Measurements from ENCODE around the gene STT3A. TPM values are rescaled to one million over a fixed set of nuclear protein-coding genes. Genes with fewer than 3 reads are reported as not detected.

The STT3A gene
- 151 TPM for polyA plus RNA-seq (2013, experiment 1 of 4)
- polyA plus RNA-seq (2013, experiment 2 of 4), result 164 TPM
- 138 TPM for polyA plus RNA-seq (2013, experiment 3 of 4)
- polyA plus RNA-seq (2013, experiment 4 of 4), result 160 TPM

DNA sequence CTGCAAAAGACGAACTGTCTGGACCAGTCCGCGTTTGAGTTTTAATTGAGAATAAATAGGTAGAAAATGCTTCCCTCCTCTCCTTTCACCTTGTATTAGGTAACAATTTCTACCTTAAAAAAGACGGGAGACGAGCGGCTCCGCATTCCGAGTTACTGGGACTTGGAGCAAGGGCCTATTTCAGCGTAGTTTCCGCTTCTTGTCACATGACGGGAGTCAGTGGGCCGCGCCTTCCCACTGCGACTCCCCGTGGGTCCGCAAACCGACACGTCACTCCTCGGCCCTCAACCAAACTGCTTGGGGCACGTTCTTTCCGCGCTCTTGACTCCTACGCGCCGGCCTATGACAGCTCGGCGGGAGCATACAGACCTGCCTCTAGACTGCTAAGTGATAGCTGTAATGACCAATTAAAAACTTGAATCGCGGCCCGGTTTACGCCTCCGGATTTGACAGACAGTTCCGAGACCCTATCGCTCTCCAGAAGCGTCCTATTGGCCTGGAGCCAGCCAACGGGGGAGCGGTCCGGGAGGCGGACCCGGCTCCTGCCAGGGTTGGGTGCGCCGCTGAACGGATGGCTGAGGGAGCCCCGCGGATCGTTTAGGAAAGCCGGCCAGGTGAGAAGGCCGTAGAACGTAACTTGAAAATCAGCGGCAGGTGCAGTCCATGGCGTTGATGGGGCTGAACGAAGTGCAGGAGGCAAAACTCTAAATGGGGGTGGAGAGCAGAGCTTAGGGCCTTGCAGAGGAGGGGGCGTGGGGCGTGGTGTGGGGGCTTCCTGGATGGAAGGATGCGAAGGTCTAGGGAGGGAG, at the start of gene STT3A:
Gene STT3A (plus strand): TSS at position 548 of the 809 bp plus-strand sequence. CDS start 3,064 bp downstream, outside the sequence.
- Histone ChIP-seq H3K4me3 (ENCODE audit: insufficient read depth, low read depth, low read length) (peak within 1 kb of the TSS; percentile 73), H3K27me3 (ENCODE audit: control insufficient read depth, insufficient read depth, low read length, poor library complexity, severe bottlenecking) (no peaks in the 10 kb centered on the region), H3K36me3 (ENCODE audit: control insufficient read depth, insufficient read depth, low read length) (no peaks in the 10 kb centered on the region), H3K27ac (ENCODE audit: insufficient read depth, low read depth, low read length, poor library complexity, severe bottlenecking) (peak within 1 kb of the TSS; percentile 89), H3K4me1 (ENCODE audit: control insufficient read depth, insufficient read depth, low read length) (no peaks in the 10 kb centered on the region), H3K9me3 (ENCODE audit: control insufficient read depth, low read length) (no peaks in the 10 kb centered on the region)
- WGBS, 2 experiments, result 0% methylated on average over 55 of the region's 55 CpGs

DNA sequence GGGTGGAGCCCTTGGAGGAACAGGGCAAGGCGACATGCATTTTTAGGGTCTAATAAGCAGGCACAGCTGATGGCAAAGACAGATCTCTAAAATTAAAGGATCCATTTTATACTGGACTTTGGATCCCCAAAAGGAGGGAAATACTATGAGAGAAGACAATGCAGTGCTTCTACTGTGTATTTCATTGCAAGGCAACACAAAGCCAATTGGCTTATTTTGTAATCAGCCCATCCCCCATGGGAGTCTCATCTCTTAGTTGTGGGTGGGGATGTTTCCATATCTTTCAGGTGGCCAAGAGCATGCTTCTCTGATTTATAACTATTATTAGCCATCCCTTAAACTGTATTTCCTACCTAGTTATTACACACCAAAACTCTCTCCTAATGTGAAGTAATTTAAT, 41.9 kb upstream of the STT3A start:
- no peak overlapping the region for H3K4me3 ChIP-seq (ENCODE audit: insufficient read depth, low read depth, low read length)
- WGBS, 2 experiments, result 87 to 98% methylated on average over 1 of the region's 1 CpG
- H3K9me3 ChIP-seq (ENCODE audit: control insufficient read depth, low read length), result no peaks in the 10 kb centered on the region

DNA sequence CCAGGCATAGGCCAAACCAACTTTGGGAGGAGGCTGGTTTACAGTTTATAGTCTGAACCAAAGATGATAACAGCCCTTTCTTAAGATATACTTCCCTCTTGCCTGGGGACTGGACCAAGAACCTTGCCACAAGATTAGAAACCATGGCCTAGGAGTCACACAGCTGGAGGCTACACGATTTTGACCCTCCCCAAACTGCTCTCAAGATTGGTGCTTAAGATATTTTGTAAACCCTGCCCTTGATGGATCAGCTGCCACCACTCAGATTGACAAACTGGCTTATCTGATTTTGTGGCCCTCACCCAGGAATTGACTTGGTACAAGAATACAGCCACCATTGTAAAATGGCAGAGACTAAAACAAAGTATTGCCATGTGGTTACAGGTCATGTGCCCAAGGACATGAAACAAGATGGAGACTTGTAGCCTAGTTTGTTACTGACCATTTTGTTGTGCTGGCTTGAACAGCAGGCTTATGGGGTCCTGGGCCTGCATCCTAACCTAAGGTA, 40.8 kb upstream of the STT3A start:
- no peaks in the 10 kb centered on the region for H3K27me3 ChIP-seq (ENCODE audit: control insufficient read depth, insufficient read depth, low read length, poor library complexity, severe bottlenecking)
- no peaks in the 10 kb centered on the region for H3K4me1 ChIP-seq (ENCODE audit: control insufficient read depth, insufficient read depth, low read length)
- no peak overlapping the region for H3K27ac ChIP-seq (ENCODE audit: insufficient read depth, low read depth, low read length, poor library complexity, severe bottlenecking)
- no peaks in the 10 kb centered on the region for H3K9me3 ChIP-seq (ENCODE audit: control insufficient read depth, low read length)
- no peak overlapping the region for H3K4me3 ChIP-seq (ENCODE audit: insufficient read depth, low read depth, low read length)
- WGBS, 2 experiments, result 79 to 83% methylated on average over 1 of the region's 1 CpG
- no peaks in the 10 kb centered on the region for H3K36me3 ChIP-seq (ENCODE audit: control insufficient read depth, insufficient read depth, low read length)

More for the DNA sequence above, 41.9 kb upstream of the STT3A start:
- Histone ChIP-seq H3K27me3 (ENCODE audit: control insufficient read depth, insufficient read depth, low read length, poor library complexity, severe bottlenecking) (no peaks in the 10 kb centered on the region), H3K27ac (ENCODE audit: insufficient read depth, low read depth, low read length, poor library complexity, severe bottlenecking) (no peak overlapping the region), H3K36me3 (ENCODE audit: control insufficient read depth, insufficient read depth, low read length) (no peaks in the 10 kb centered on the region), H3K4me1 (ENCODE audit: control insufficient read depth, insufficient read depth, low read length) (no peaks in the 10 kb centered on the region)

DNA sequence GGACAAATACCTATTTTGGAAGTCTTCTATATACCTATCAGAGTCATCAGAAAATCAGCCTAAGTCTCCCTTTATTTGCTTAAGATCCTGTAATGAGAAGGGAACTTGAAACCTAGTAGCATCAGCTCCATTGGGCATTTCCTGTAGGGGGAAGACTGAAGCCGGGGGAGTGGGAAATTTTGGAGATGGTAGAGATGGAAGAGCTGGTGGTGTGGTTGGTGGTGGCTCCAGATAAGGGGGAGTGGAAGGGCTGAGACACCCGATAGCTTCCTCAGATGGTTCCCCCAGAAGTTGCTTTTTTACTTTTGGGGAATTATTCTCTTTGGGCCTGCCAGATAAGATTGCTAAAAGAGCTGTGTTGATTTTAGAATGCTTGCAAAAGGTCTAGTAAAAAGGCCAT, 39.7 kb upstream of the STT3A start:
- Histone ChIP-seq H3K4me1 (ENCODE audit: control insufficient read depth, insufficient read depth, low read length) (no peaks in the 10 kb centered on the region), H3K9me3 (ENCODE audit: control insufficient read depth, low read length) (no peaks in the 10 kb centered on the region), H3K27ac (ENCODE audit: insufficient read depth, low read depth, low read length, poor library complexity, severe bottlenecking) (no peak overlapping the region), H3K36me3 (ENCODE audit: control insufficient read depth, insufficient read depth, low read length) (no peaks in the 10 kb centered on the region), H3K27me3 (ENCODE audit: control insufficient read depth, insufficient read depth, low read length, poor library complexity, severe bottlenecking) (no peaks in the 10 kb centered on the region), H3K4me3 (ENCODE audit: insufficient read depth, low read depth, low read length) (no peak overlapping the region)
- 91 to 93% methylated on average over 2 of the region's 2 CpGs for WGBS, 2 experiments

DNA sequence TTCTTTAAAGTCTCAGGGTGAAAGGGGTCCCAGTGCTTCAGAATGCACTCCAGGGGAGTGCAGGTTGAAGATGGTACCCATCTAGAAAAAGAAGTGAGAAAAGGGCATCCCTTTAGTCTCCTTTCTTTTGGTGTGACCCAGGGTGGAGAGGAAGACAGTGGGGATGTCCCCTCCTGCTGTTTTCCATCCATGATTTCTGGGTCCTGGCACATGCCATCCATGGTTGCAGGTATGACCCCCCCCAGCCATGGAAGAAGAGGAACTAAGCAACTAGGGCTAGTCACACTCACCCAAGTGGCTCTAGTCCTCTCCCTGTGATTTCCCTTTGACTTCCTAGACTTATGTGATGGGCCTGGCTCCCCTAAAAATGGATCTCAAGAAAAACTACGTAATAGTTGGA, 39.3 kb upstream of the STT3A start:
- Histone ChIP-seq H3K27ac (ENCODE audit: insufficient read depth, low read depth, low read length, poor library complexity, severe bottlenecking) (no peak overlapping the region), H3K36me3 (ENCODE audit: control insufficient read depth, insufficient read depth, low read length) (no peaks in the 10 kb centered on the region), H3K4me1 (ENCODE audit: control insufficient read depth, insufficient read depth, low read length) (no peaks in the 10 kb centered on the region), H3K27me3 (ENCODE audit: control insufficient read depth, insufficient read depth, low read length, poor library complexity, severe bottlenecking) (no peaks in the 10 kb centered on the region), H3K9me3 (ENCODE audit: control insufficient read depth, low read length) (no peaks in the 10 kb centered on the region), H3K4me3 (ENCODE audit: insufficient read depth, low read depth, low read length) (no peak overlapping the region)
- WGBS, 2 experiments, result 85 to 94% methylated on average over 1 of the region's 1 CpG

DNA sequence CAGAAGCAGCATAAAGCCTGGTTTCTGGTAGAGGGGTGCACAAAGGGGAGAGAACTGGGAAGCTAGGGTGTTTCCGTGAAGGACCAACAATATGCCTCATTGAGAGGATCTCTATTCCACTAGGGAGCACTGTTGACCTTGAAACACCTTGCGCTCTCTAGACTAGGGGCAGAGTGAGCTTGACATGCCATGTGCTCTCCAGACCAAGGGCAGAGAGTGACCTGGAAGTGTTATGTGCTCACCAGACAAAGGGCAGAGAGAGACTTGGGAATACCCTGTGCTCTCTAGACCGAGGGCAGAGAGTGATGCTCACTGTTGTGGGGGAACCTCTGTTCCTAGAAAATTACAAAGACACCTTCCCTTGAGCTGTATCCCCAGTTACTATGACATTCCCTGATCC, 38.6 kb upstream of the STT3A start:
- H3K4me3 ChIP-seq (ENCODE audit: insufficient read depth, low read depth, low read length), result no peak overlapping the region
- WGBS, 2 experiments, result 91 to 93% methylated on average over 3 of the region's 3 CpGs
- no peaks in the 10 kb centered on the region for H3K36me3 ChIP-seq (ENCODE audit: control insufficient read depth, insufficient read depth, low read length)
- no peaks in the 10 kb centered on the region for H3K9me3 ChIP-seq (ENCODE audit: control insufficient read depth, low read length)
- no peaks in the 10 kb centered on the region for H3K27me3 ChIP-seq (ENCODE audit: control insufficient read depth, insufficient read depth, low read length, poor library complexity, severe bottlenecking)
- H3K27ac ChIP-seq (ENCODE audit: insufficient read depth, low read depth, low read length, poor library complexity, severe bottlenecking), result no peak overlapping the region
- no peaks in the 10 kb centered on the region for H3K4me1 ChIP-seq (ENCODE audit: control insufficient read depth, insufficient read depth, low read length)

DNA sequence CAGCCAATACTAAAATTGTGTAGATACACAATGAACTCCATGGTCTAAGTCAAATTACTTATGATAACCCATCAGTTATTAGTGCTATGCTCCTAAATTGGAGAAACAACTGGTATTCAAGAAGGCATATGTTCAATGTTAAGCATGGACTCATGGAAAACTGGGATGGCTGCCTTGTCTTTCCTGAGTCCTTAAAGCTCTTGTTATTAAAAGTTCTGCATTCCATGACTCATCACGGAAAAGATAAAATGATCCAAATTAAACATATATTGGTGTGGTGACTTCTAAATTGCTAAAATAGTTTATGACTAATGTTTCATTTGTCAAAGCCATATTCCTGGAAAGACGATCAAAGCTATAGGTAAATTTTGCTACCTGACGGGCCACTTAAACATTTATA, 32.8 kb upstream of the STT3A start:
- no peaks in the 10 kb centered on the region for H3K9me3 ChIP-seq (ENCODE audit: control insufficient read depth, low read length)
- H3K36me3 ChIP-seq (ENCODE audit: control insufficient read depth, insufficient read depth, low read length), result no peaks in the 10 kb centered on the region
- no peaks in the 10 kb centered on the region for H3K4me1 ChIP-seq (ENCODE audit: control insufficient read depth, insufficient read depth, low read length)
- WGBS, 2 experiments, result 84 to 99% methylated on average over 2 to 3 of the region's 3 CpGs
- no peaks in the 10 kb centered on the region for H3K27me3 ChIP-seq (ENCODE audit: control insufficient read depth, insufficient read depth, low read length, poor library complexity, severe bottlenecking)
- H3K27ac ChIP-seq (ENCODE audit: insufficient read depth, low read depth, low read length, poor library complexity, severe bottlenecking), result no peak overlapping the region
- H3K4me3 ChIP-seq (ENCODE audit: insufficient read depth, low read depth, low read length), result no peak overlapping the region

DNA sequence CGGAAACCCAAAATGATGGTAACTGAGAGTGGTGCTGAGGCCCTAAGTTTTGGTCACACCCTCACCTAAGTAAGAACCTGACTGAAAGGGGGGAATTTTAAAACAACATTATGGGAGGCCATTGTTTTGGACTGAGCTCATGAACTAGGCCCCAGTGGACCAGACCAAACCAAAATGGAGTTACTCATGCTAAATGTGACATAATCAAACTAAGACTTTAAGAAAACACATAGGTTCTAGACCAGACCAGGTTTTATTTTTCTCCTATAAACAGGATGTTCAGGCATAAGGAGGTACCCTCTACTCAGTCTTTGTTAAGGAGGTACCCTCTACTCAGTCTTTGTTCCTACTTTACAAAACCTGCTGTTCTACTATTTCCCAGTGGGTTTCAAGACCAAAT, 30.7 kb upstream of the STT3A start:
- Histone ChIP-seq H3K4me1 (ENCODE audit: control insufficient read depth, insufficient read depth, low read length) (no peaks in the 10 kb centered on the region), H3K4me3 (ENCODE audit: insufficient read depth, low read depth, low read length) (no peak overlapping the region), H3K9me3 (ENCODE audit: control insufficient read depth, low read length) (no peaks in the 10 kb centered on the region), H3K27ac (ENCODE audit: insufficient read depth, low read depth, low read length, poor library complexity, severe bottlenecking) (no peak overlapping the region), H3K27me3 (ENCODE audit: control insufficient read depth, insufficient read depth, low read length, poor library complexity, severe bottlenecking) (no peaks in the 10 kb centered on the region), H3K36me3 (ENCODE audit: control insufficient read depth, insufficient read depth, low read length) (no peaks in the 10 kb centered on the region)
- WGBS, 2 experiments, result 92 to 100% methylated on average over 1 of the region's 1 CpG

DNA sequence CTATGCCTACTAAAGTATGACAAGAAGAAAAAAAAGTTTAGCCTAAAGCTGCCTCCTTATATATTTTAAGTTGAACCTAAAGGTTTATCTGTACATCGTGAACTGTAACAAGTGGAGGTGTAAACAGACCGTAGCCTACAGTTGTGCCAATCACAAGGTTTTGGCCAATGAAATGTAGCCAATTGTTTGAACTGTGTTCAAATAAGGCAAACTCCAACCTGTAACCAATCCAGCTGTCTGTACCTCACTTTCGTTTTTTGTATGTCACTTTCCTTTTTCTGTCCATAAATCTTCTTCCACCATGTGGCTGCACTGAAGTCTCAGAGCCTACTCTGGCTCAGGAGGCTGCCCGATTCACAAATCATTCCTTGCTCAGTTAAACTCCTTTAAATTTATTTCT, 30.2 kb upstream of the STT3A start:
- Histone ChIP-seq H3K36me3 (ENCODE audit: control insufficient read depth, insufficient read depth, low read length) (no peaks in the 10 kb centered on the region), H3K4me1 (ENCODE audit: control insufficient read depth, insufficient read depth, low read length) (no peaks in the 10 kb centered on the region), H3K9me3 (ENCODE audit: control insufficient read depth, low read length) (no peaks in the 10 kb centered on the region), H3K27me3 (ENCODE audit: control insufficient read depth, insufficient read depth, low read length, poor library complexity, severe bottlenecking) (no peaks in the 10 kb centered on the region), H3K27ac (ENCODE audit: insufficient read depth, low read depth, low read length, poor library complexity, severe bottlenecking) (no peak overlapping the region), H3K4me3 (ENCODE audit: insufficient read depth, low read depth, low read length) (no peak overlapping the region)
- WGBS, 2 experiments, result 90 to 94% methylated on average over 4 of the region's 4 CpGs

DNA sequence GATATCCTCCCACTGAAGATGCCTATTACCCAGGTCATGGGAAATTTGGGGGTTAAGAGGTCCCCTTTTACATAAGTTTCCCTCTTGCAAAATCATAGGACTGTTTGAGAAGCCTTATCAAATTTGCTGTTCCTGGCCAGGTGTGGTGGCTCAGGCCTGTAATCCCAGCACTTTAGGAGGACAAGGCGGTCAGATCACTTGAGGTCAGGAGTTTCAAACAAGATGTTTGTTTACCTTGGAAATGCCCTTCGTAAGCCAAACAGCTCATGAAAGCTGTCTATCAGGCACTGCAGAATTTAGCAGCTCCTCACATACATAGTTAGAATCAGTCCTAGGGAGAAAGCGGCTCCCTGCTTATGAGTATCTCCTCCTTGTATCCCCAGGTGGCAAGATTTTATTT, 28.3 kb upstream of the STT3A start:
- Histone ChIP-seq H3K27me3 (ENCODE audit: control insufficient read depth, insufficient read depth, low read length, poor library complexity, severe bottlenecking) (no peaks in the 10 kb centered on the region), H3K27ac (ENCODE audit: insufficient read depth, low read depth, low read length, poor library complexity, severe bottlenecking) (no peak overlapping the region), H3K9me3 (ENCODE audit: control insufficient read depth, low read length) (no peaks in the 10 kb centered on the region), H3K4me1 (ENCODE audit: control insufficient read depth, insufficient read depth, low read length) (no peaks in the 10 kb centered on the region), H3K4me3 (ENCODE audit: insufficient read depth, low read depth, low read length) (no peak overlapping the region), H3K36me3 (ENCODE audit: control insufficient read depth, insufficient read depth, low read length) (no peaks in the 10 kb centered on the region)
- WGBS, 2 experiments, result 88 to 93% methylated on average over 3 of the region's 3 CpGs

Measured in ectodermal cell (in vitro differentiated cells).